ENCODE results near the gene CPAMD8. TPM values are rescaled to one million over a fixed set of nuclear protein-coding genes. Genes with fewer than 3 reads are reported as not detected.

The CPAMD8 gene
- total RNA-seq, 1 donor from 2014 or later, result 82.5 TPM

GRCh38 chr19:16874250-16874977 lies 152.2 kb downstream of the CPAMD8 start:
- no peaks in the 10 kb centered on the region for H3K9me3 ChIP-seq
- TF ChIP-seq CTCF (IDR thresholded peaks at IDR 0.05), result no peak
- H3K4me1 ChIP-seq, result no peaks in the 10 kb centered on the region
- intact Hi-C loops (cut with DNase I), result no loop called here
- H3K36me3 ChIP-seq, result peaks cover 71 to 77% of the 10 kb centered on the region in 2 donors
- no peak overlapping the region for H3K4me3 ChIP-seq
- no peak overlapping the region for H3K27ac ChIP-seq
- no peak for DNase-seq (ENCODE audit: low spot score in 2 of 2)
- no peaks in the 10 kb centered on the region for H3K27me3 ChIP-seq

- no peak overlapping the region for H3K27ac ChIP-seq
- no peaks in the 10 kb centered on the region for H3K4me1 ChIP-seq
- no peak overlapping the region for H3K4me3 ChIP-seq
- TF ChIP-seq CTCF (IDR thresholded peaks at IDR 0.05), result no peak
- intact Hi-C loops (cut with DNase I), result no loop called here
- no peaks in the 10 kb centered on the region for H3K27me3 ChIP-seq
- peaks cover 70 to 77% of the 10 kb centered on the region in 2 donors for H3K36me3 ChIP-seq
- DNase-seq (ENCODE audit: low spot score in 2 of 2), result no peak
- no peaks in the 10 kb centered on the region for H3K9me3 ChIP-seq
Observed at GRCh38 chr19:16873594-16873993, 153.0 kb downstream of the CPAMD8 start.

GRCh38 chr19:16872728-16873127 lies 153.9 kb downstream of the CPAMD8 start:
- intact Hi-C loops (cut with DNase I), result no loop called here
- Histone ChIP-seq H3K4me3 (no peak overlapping the region), H3K4me1 (no peaks in the 10 kb centered on the region), H3K9me3 (no peaks in the 10 kb centered on the region), H3K36me3 (peaks cover 70 to 77% of the 10 kb centered on the region in 2 donors), H3K27me3 (no peaks in the 10 kb centered on the region), H3K27ac (no peak overlapping the region)
- no peak for TF ChIP-seq CTCF (IDR thresholded peaks at IDR 0.05)
- no peak for DNase-seq (ENCODE audit: low spot score in 2 of 2)

- Histone ChIP-seq H3K27ac (no peak overlapping the region), H3K4me1 (no peaks in the 10 kb centered on the region), H3K9me3 (no peaks in the 10 kb centered on the region), H3K36me3 (peaks cover 71 to 77% of the 10 kb centered on the region in 2 donors), H3K4me3 (no peak overlapping the region), H3K27me3 (no peaks in the 10 kb centered on the region)
- TF ChIP-seq CTCF (IDR thresholded peaks at IDR 0.05), result no peak
- intact Hi-C loops (cut with DNase I), result no loop called here
- DNase-seq (ENCODE audit: low spot score in 2 of 2), result no peak
Observed at GRCh38 chr19:16871871-16872270, 154.7 kb downstream of the CPAMD8 start.

- H3K36me3 ChIP-seq, result peaks cover 82 to 90% of the 10 kb centered on the region in 2 donors
- no peaks in the 10 kb centered on the region for H3K4me1 ChIP-seq
- no peak overlapping the region for H3K27ac ChIP-seq
- no peaks in the 10 kb centered on the region for H3K9me3 ChIP-seq
- no peak for DNase-seq (ENCODE audit: low spot score in 2 of 2)
- H3K4me3 ChIP-seq, result no peak overlapping the region
- no peak for TF ChIP-seq CTCF (IDR thresholded peaks at IDR 0.05)
- H3K27me3 ChIP-seq, result no peaks in the 10 kb centered on the region
- intact Hi-C loops (cut with DNase I), result no loop called here
Observed at GRCh38 chr19:16869331-16869972, 157.2 kb downstream of the CPAMD8 start.
